IMR-90 (cell line): ENCODE results near the gene RFTN1. TPM values are rescaled to one million over a fixed set of nuclear protein-coding genes. Genes with fewer than 3 reads are reported as not detected.

Experiments used
- ATAC-seq: fragments of 200-7000 bp; cut with Tn5 transposase; 2 replicates; pipeline ENCODE4 v1.9.1; 2020; ENCODE audit warnings: low read depth, mild to moderate bottlenecking, moderate library complexity
- BruUV-seq: library from RNA; stranded (reverse); fragments of 400-500 nt; replicated peaks from 2 replicates; lab custom pipeline; 2021; lab: Mats Ljungman, UMichigan
- CTCF ChIA-PET: fragments of 300-600 bp; formaldehyde crosslinking; extraction: SDS; loops from one replicate; lab custom pipeline; 2021; ENCODE audit warnings: antibody characterized with exemption; lab: Yijun Ruan, JAX
- POLR2A ChIA-PET: fragments of 300-600 bp; sonication (Branson Sonifier 250); formaldehyde crosslinking; loops from one replicate; lab custom pipeline; 2022; ENCODE audit warnings: antibody characterized with exemption; ENCODE audit not compliant: unreplicated experiment; lab: Charles Lee
- DNase-seq: peaks from one replicate; pipeline ENCODE4 v3.0.0; 2013
- H2AFZ ChIP-seq: replicated peaks from 2 replicates; pipeline ENCODE3; 2013; ENCODE audit warnings: low read length, mild to moderate bottlenecking; ENCODE audit not compliant: poor library complexity
- H2AK5ac ChIP-seq: 2 replicates; pipeline ENCODE4 v1.6.1; 2013; ENCODE audit warnings: low read depth, low read length, inconsistent platforms
- H2AK9ac ChIP-seq: replicated peaks from 2 replicates; pipeline ENCODE3; 2013; ENCODE audit warnings: mild to moderate bottlenecking, low read depth, low read length, moderate library complexity; ENCODE audit not compliant: poor library complexity
- H2BK120ac ChIP-seq: 2 replicates; pipeline ENCODE4 v1.6.1; 2013; ENCODE audit warnings: low read depth, low read length, inconsistent platforms
- H2BK15ac ChIP-seq: 3 replicates; pipeline ENCODE4 v1.6.1; 2013; ENCODE audit warnings: low read depth, low read length, inconsistent platforms
- H2BK20ac ChIP-seq: 2 replicates; pipeline ENCODE4 v1.6.1; 2013; ENCODE audit warnings: low read depth, mild to moderate bottlenecking, inconsistent platforms, low read length, moderate library complexity
- H2BK5ac ChIP-seq: 2 replicates; pipeline ENCODE4 v1.6.1; 2013; ENCODE audit warnings: mild to moderate bottlenecking, low read depth, low read length, inconsistent platforms; ENCODE audit not compliant: poor library complexity, severe bottlenecking
- H3K14ac ChIP-seq: replicated peaks from 2 replicates; pipeline ENCODE4 v1.6.1; 2013; ENCODE audit warnings: low read depth, low read length, inconsistent platforms
- H3K18ac ChIP-seq: 2 replicates; pipeline ENCODE4 v1.6.1; 2013; ENCODE audit warnings: low read depth, low read length, control low read depth
- H3K23ac ChIP-seq: 2 replicates; pipeline ENCODE4 v1.6.1; 2013; ENCODE audit warnings: low read depth, low read length, inconsistent platforms
- H3K27ac ChIP-seq: 2 replicates; pipeline ENCODE4 v1.5.1; 2013; ENCODE audit warnings: mild to moderate bottlenecking, control low read depth, low read length; ENCODE audit not compliant: insufficient read depth
- H3K27me3 ChIP-seq: 2 replicates; pipeline ENCODE4 v1.6.1; 2013; ENCODE audit warnings: low read length; ENCODE audit not compliant: control insufficient read depth, insufficient read depth
- H3K36me3 ChIP-seq: 2 replicates; pipeline ENCODE4 v1.6.1; 2013; ENCODE audit warnings: low read length, mixed read lengths; ENCODE audit not compliant: control insufficient read depth, insufficient read depth
- H3K4ac ChIP-seq: 2 replicates; pipeline ENCODE4 v1.6.1; 2013; ENCODE audit warnings: low read depth, low read length, inconsistent platforms
- H3K4me1 ChIP-seq: 2 replicates; pipeline ENCODE4 v1.6.1; 2013; ENCODE audit warnings: low read length, mixed read lengths; ENCODE audit not compliant: control insufficient read depth, insufficient read depth
- H3K4me2 ChIP-seq: 2 replicates; pipeline ENCODE4 v1.6.1; 2013; ENCODE audit warnings: low read depth, mild to moderate bottlenecking, control low read depth, low read length, moderate library complexity
- H3K4me3 ChIP-seq: 2 replicates; pipeline ENCODE4 v1.5.1; 2013; ENCODE audit warnings: low read depth, mild to moderate bottlenecking, control low read depth, low read length, moderate library complexity; ENCODE audit not compliant: insufficient read depth
- H3K56ac ChIP-seq: 2 replicates; pipeline ENCODE4 v1.6.1; 2013; ENCODE audit warnings: low read length, inconsistent platforms; ENCODE audit not compliant: insufficient read depth; ENCODE audit errors: extremely low read depth
- H3K79me1 ChIP-seq, 2 experiments: 2 replicates each; pipeline ENCODE4 v1.6.1; 2013; ENCODE audit warnings: low read length in 2 of 2, inconsistent platforms in 1 of 2, low read depth in 1 of 2
- H3K9ac ChIP-seq: 2 replicates; pipeline ENCODE4 v1.6.1; 2013; ENCODE audit warnings: low read depth, low read length, control low read depth
- H3K9me1 ChIP-seq: 2 replicates; pipeline ENCODE4 v1.6.1; 2013; ENCODE audit warnings: low read length, inconsistent platforms; ENCODE audit not compliant: insufficient read depth
- H3K9me3 ChIP-seq: 2 replicates; pipeline ENCODE4 v1.6.1; 2013; ENCODE audit warnings: low read length; ENCODE audit not compliant: control insufficient read depth, insufficient read depth
- H4K20me1 ChIP-seq: 2 replicates; pipeline ENCODE4 v1.6.1; 2013; ENCODE audit warnings: low read length, inconsistent platforms; ENCODE audit not compliant: insufficient read depth
- H4K5ac ChIP-seq: 2 replicates; pipeline ENCODE4 v1.6.1; 2013; ENCODE audit warnings: mild to moderate bottlenecking, low read depth, low read length, control low read depth
- H4K8ac ChIP-seq, 2 experiments: 2 replicates each; pipeline ENCODE4 v1.6.1; 2013; ENCODE audit warnings: low read depth in 2 of 2, low read length in 2 of 2, control low read depth in 1 of 2, inconsistent platforms in 1 of 2
- H4K91ac ChIP-seq: 2 replicates; pipeline ENCODE4 v1.6.1; 2013; ENCODE audit warnings: low read depth, low read length, inconsistent platforms; ENCODE audit not compliant: insufficient read depth
- BHLHE40 ChIP-seq: fragments of 150-350 bp; IDR thresholded peaks from 2 replicates; pipeline ENCODE4 v1.6.1; 2016; ENCODE audit warnings: mild to moderate bottlenecking, low read depth, low read length
- CEBPB ChIP-seq: IDR thresholded peaks from 2 replicates; pipeline ENCODE4 v1.6.1; 2012; ENCODE audit warnings: low read depth, low read length, improper control_type of control experiment
- CHD1 ChIP-seq: IDR thresholded peaks from 2 replicates; pipeline ENCODE4 v1.6.1; 2012; ENCODE audit warnings: low read depth, low read length, improper control_type of control experiment
- CTCF ChIP-seq: conservative IDR thresholded peaks from 2 replicates; pipeline ENCODE4 v1.5.1; 2012; ENCODE audit warnings: mild to moderate bottlenecking, low read depth, low read length, improper control_type of control experiment
- ELK1 ChIP-seq: fragments of 150-350 bp; IDR thresholded peaks from 2 replicates; pipeline ENCODE4 v1.6.1; 2016; ENCODE audit warnings: low read depth, mild to moderate bottlenecking, low read length, moderate library complexity, borderline replicate concordance
- FOS ChIP-seq: fragments of 150-350 bp; IDR thresholded peaks from 2 replicates; pipeline ENCODE4 v1.6.1; 2016; ENCODE audit warnings: low read depth, low read length
- MAFK ChIP-seq: IDR thresholded peaks from 2 replicates; pipeline ENCODE4 v1.6.1; 2012; ENCODE audit warnings: low read depth, low read length, improper control_type of control experiment
- MAZ ChIP-seq: IDR thresholded peaks from 2 replicates; pipeline ENCODE4 v1.6.1; 2012; ENCODE audit warnings: low read depth, mild to moderate bottlenecking, low read length, improper control_type of control experiment, moderate library complexity, borderline replicate concordance
- MXI1 ChIP-seq: IDR thresholded peaks from 2 replicates; pipeline ENCODE4 v1.6.1; 2012; ENCODE audit warnings: low read depth, mild to moderate bottlenecking, low read length, moderate library complexity, borderline replicate concordance
- NFE2L2 ChIP-seq: fragments of 150-350 bp; IDR thresholded peaks from 2 replicates; pipeline ENCODE4 v1.6.1; 2016; ENCODE audit warnings: low read depth, mild to moderate bottlenecking, low read length
- POLR2A ChIP-seq: IDR thresholded peaks from 2 replicates; pipeline ENCODE4 v1.6.1; 2012; ENCODE audit warnings: mild to moderate bottlenecking, low read depth, low read length
- RAD21 ChIP-seq: IDR thresholded peaks from 2 replicates; pipeline ENCODE4 v1.6.1; 2012; ENCODE audit warnings: low read length, improper control_type of control experiment
- RCOR1 ChIP-seq: IDR thresholded peaks from 2 replicates; pipeline ENCODE4 v1.6.1; 2012; ENCODE audit warnings: mild to moderate bottlenecking, low read length, improper control_type of control experiment; ENCODE audit not compliant: insufficient replicate concordance
- SMC3 ChIP-seq: fragments of 150-350 bp; IDR thresholded peaks from 2 replicates; pipeline ENCODE4 v1.6.1; 2016; ENCODE audit warnings: low read depth, mild to moderate bottlenecking, antibody characterized with exemption, low read length, moderate library complexity
- USF2 ChIP-seq: fragments of 150-350 bp; IDR thresholded peaks from 2 replicates; pipeline ENCODE4 v1.6.1; 2017; ENCODE audit warnings: mild to moderate bottlenecking, antibody characterized with exemption, low read length, low read depth
- WGBS, 2 experiments: methylation state at CpG; one replicate each; pipeline versions ENCODE4 v1.1.5 to v1.1.7; 2013; ENCODE audit warnings: missing lambda C conversion rate in 2 of 2; ENCODE audit not compliant: insufficient read length in 1 of 2; ENCODE audit errors: extremely low coverage in 2 of 2; 5-methylcytosine and 5-hydroxymethylcytosine counted together
- dilution Hi-C: fragments of 300-500 bp; cut with HindIII; formaldehyde crosslinking; loops from one replicate; pipeline ENCODE4 v1.14.3; 2018; ENCODE audit warnings: low sequenced_read_pairs; ENCODE audit not compliant: unreplicated experiment
- in situ Hi-C: fragments of 300-500 bp; cut with MboI; formaldehyde crosslinking; loops from 3 replicates; pipeline ENCODE4 v1.14.3; 2019; ENCODE audit warnings: low sequenced_read_pairs, inconsistent platforms, mixed read lengths
- intact Hi-C: fragments of 100-400 bp; cut with micrococcal nuclease; formaldehyde crosslinking; loops from 2 replicates; pipeline ENCODE4 v1.10.0; 2022
- polyA plus RNA-seq, 3 experiments: library from polyadenylated mRNA; depleted of rRNA; stranded (reverse); fragments of >200 nt; gene quantifications; 2 replicates each; pipeline ENCODE4 v1.2.3, GENCODE V29; 2012; ENCODE audit warnings: low replicate concordance in 1 of 3
- total RNA-seq: library from RNA; depleted of rRNA; stranded (reverse); fragments of >200 nt; gene quantifications from 2 replicates; pipeline ENCODE4 v1.2.3, GENCODE V29; 2012

The RFTN1 gene
- total and polyA plus RNA-seq, 2 of the 4 experiments (the other 2 are of a cell fraction), result 45.0 to 52.0 TPM

DNA sequence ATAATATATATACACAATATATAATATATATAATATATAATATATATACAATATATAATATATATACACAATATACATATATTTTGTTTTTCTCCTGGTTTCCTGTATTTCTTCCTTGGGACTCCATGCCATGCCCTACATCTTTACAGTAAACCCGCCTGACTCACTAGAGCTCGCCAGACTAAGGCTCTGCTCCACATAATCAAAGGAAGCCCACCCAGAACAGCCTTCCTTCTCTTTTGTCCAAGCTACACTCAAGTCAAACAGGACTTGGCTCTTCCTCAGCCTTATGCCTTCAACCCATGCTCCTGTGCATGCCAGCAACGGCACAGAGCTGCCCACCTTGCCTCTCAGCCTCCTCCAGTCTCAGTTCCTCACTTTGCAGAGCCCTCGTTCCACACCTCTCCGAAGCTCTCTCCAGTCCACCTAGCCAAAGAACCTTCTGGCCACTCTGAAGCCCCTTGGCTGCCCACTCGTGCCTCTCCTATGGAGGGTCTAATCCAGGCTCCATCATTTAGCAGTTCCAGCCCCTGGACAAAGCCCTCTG, 109.1 kb downstream of the RFTN1 start:
- intact Hi-C loops, result no loop called here
- H3K23ac ChIP-seq, result no peak overlapping the region
- no peak overlapping the region for H3K4me3 ChIP-seq
- no peaks in the 10 kb centered on the region for H3K9me3 ChIP-seq
- no peak overlapping the region for H2AFZ ChIP-seq
- H3K36me3 ChIP-seq, result peaks cover 16% of the 10 kb centered on the region
- no peak overlapping the region for H3K4ac ChIP-seq
- H2BK20ac ChIP-seq, result no peak overlapping the region
- in situ Hi-C loops, result no loop called here
- BruUV-seq, result no TSS peak
- peaks cover 37% of the 10 kb centered on the region for H3K9me1 ChIP-seq
- no peak overlapping the region for H2AK5ac ChIP-seq
- no peak overlapping the region for H2BK15ac ChIP-seq
- H3K4me1 ChIP-seq, result peaks cover 37% of the 10 kb centered on the region
- no peaks in the 10 kb centered on the region for H3K27me3 ChIP-seq
- no peak for TF ChIP-seq SMC3
- TF ChIP-seq MXI1, result no peak
- no peak for TF ChIP-seq FOS
- TF ChIP-seq POLR2A, result no peak
- TF ChIP-seq ELK1, result no peak
- no peak for TF ChIP-seq NFE2L2
- TF ChIP-seq MAFK, result no peak
- TF ChIP-seq CEBPB, result no peak
- no peak for TF ChIP-seq RCOR1
- TF ChIP-seq RAD21, result no peak
- no peak for TF ChIP-seq BHLHE40
- no peak for TF ChIP-seq CHD1
- no peak for TF ChIP-seq USF2
- TF ChIP-seq CTCF, result no peak
- no peak for TF ChIP-seq MAZ
- dilution Hi-C loops, result no loop called here
- DNase-seq (no peak), ATAC-seq (no peak)
- H4K8ac ChIP-seq, result no peak overlapping the region
- no peak overlapping the region for H3K18ac ChIP-seq
- no peak overlapping the region for H3K9ac ChIP-seq
- WGBS, 2 experiments, result 100% methylated on average over 2 of the region's 6 CpGs; no CpG with 5 or more reads in 1 of the 2 experiments
- H2BK5ac ChIP-seq, result no peak overlapping the region
- CTCF ChIA-PET, result no interaction called here
- H2BK120ac ChIP-seq, result no peak overlapping the region
- H3K56ac ChIP-seq, result no peak overlapping the region
- H3K27ac ChIP-seq, result no peak overlapping the region
- POLR2A ChIA-PET, result interaction anchor here (0.6 kb wide), 1 partner anchor 768 kb away, joined by 4 read pairs; no protein-coding TSS in a partner anchor
- H4K5ac ChIP-seq, result no peak overlapping the region
- H4K91ac ChIP-seq, result no peak overlapping the region
- H4K20me1 ChIP-seq, result peaks cover 25% of the 10 kb centered on the region; the same call in 1 of the 2 replicates
- no peak overlapping the region for H3K14ac ChIP-seq
- no peak overlapping the region for H3K4me2 ChIP-seq
- H2AK9ac ChIP-seq, result no peak overlapping the region
- H3K79me1 ChIP-seq, result peaks cover 55 to 69% of the 10 kb centered on the region in 2 experiments
